ENCODE results near the gene ZNF750. TPM values are rescaled to one million over a fixed set of nuclear protein-coding genes. Genes with fewer than 3 reads are reported as not detected.

ZNF750 gene
- total RNA-seq, 2 experiments from 2014 or later: not detected

DNA sequence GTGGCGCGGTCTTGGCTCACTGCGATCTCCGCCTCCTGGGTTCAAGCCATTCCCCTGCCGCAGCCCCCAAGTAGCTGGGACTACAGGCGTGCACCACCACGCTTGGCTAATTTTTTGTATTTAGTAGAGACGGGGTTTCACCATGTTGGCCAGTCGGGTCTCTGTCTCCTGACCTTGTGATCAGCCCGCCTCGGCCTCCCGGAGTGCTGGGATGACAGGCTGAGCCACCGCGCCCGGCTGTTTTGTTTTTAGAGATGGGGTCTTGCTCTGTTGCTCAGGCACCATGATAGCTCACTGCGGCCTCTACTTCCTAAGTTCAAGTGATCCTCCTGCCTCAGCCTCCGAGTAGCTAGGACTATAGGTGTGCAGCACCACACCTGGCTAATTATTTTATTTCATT lies 27.2 kb downstream of the ZNF750 start:
- H3K4me3 ChIP-seq (ENCODE audit: low read length): no peak overlapping the region
- intact Hi-C loops (cut with DNase I, micrococcal nuclease): no loop called here
- ChIA-PET POLR2A (no interaction called here), CTCF (no interaction called here)
- TF ChIP-seq, protein P1, sequence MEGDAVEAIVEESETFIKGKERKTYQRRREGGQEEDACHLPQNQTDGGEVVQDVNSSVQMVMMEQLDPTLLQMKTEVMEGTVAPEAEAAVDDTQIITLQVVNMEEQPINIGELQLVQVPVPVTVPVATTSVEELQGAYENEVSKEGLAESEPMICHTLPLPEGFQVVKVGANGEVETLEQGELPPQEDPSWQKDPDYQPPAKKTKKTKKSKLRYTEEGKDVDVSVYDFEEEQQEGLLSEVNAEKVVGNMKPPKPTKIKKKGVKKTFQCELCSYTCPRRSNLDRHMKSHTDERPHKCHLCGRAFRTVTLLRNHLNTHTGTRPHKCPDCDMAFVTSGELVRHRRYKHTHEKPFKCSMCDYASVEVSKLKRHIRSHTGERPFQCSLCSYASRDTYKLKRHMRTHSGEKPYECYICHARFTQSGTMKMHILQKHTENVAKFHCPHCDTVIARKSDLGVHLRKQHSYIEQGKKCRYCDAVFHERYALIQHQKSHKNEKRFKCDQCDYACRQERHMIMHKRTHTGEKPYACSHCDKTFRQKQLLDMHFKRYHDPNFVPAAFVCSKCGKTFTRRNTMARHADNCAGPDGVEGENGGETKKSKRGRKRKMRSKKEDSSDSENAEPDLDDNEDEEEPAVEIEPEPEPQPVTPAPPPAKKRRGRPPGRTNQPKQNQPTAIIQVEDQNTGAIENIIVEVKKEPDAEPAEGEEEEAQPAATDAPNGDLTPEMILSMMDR (IDR thresholded peaks at IDR 0.05): no peak
- H3K27me3 ChIP-seq (ENCODE audit: control insufficient read depth in 1 of 2, insufficient read depth in 2 of 2, low read length in 2 of 2): no peaks in the 10 kb centered on the region
- H3K27me3 Mint-ChIP-seq: no peaks in the 10 kb centered on the region
- no peaks in the 10 kb centered on the region for H3K4me1 Mint-ChIP-seq (ENCODE audit: low read depth)
- H3K4me1 ChIP-seq (ENCODE audit: insufficient read depth, low read length): no peaks in the 10 kb centered on the region
- H3K9me3 Mint-ChIP-seq: no peaks in the 10 kb centered on the region
- no peak overlapping the region for H3K4me3 Mint-ChIP-seq
- peaks cover 40% of the 10 kb centered on the region for H3K36me3 ChIP-seq (ENCODE audit: insufficient read depth, low read length)
- H3K9me3 ChIP-seq (ENCODE audit: control insufficient read depth in 1 of 2, insufficient read depth in 1 of 2, low read length in 2 of 2): no peaks in the 10 kb centered on the region
- peaks cover 63% of the 10 kb centered on the region for H3K36me3 Mint-ChIP-seq (ENCODE audit: low read depth)
- no peak overlapping the region for H3K27ac ChIP-seq (ENCODE audit: low read depth in 1 of 2, low read length in 2 of 2)
- H3K27ac Mint-ChIP-seq: no peak overlapping the region
- ATAC-seq (ENCODE audit: poor library complexity) (no peak), DNase-seq (no peak)

DNA sequence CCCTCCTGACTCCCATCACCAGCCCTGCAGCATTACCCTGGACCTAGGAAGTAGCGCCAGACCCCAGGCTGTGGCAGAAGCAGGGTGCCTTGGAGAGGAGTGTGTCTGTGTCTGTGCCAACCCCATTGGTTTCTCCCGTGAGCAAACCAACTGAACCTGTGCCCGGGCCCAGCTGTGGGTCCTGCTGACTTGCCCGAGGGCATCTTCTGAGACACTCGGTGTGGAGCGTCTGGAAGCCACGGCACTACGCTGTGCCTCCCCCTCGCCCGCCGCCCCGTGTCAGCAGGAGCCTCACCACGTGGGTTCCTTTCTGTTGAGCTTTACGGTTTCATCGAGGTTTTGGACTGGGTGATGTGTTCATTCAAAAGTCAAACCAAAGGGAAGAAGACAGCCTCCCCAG lies 27.8 kb downstream of the ZNF750 start:
- TF ChIP-seq, protein P1 (IDR thresholded peaks at IDR 0.05): no peak
- no peaks in the 10 kb centered on the region for H3K4me1 ChIP-seq (ENCODE audit: insufficient read depth, low read length)
- Mint-ChIP-seq H3K4me1 (ENCODE audit: low read depth) (no peaks in the 10 kb centered on the region), H3K36me3 (ENCODE audit: low read depth) (peaks cover 63% of the 10 kb centered on the region), H3K27ac (no peak overlapping the region), H3K27me3 (no peaks in the 10 kb centered on the region), H3K9me3 (no peaks in the 10 kb centered on the region), H3K4me3 (no peak overlapping the region)
- no peak overlapping the region for H3K4me3 ChIP-seq (ENCODE audit: low read length)
- no peaks in the 10 kb centered on the region for H3K27me3 ChIP-seq (ENCODE audit: control insufficient read depth in 1 of 2, insufficient read depth in 2 of 2, low read length in 2 of 2)
- ChIA-PET CTCF (no interaction called here), POLR2A (no interaction called here)
- H3K27ac ChIP-seq (ENCODE audit: low read depth in 1 of 2, low read length in 2 of 2): no peak overlapping the region
- ATAC-seq (ENCODE audit: poor library complexity): no peak
- no peaks in the 10 kb centered on the region for H3K9me3 ChIP-seq (ENCODE audit: control insufficient read depth in 1 of 2, insufficient read depth in 1 of 2, low read length in 2 of 2)
- intact Hi-C loops (cut with DNase I, micrococcal nuclease): no loop called here
- H3K36me3 ChIP-seq (ENCODE audit: insufficient read depth, low read length): peaks cover 35% of the 10 kb centered on the region
- DNase-seq: no peak

DNA sequence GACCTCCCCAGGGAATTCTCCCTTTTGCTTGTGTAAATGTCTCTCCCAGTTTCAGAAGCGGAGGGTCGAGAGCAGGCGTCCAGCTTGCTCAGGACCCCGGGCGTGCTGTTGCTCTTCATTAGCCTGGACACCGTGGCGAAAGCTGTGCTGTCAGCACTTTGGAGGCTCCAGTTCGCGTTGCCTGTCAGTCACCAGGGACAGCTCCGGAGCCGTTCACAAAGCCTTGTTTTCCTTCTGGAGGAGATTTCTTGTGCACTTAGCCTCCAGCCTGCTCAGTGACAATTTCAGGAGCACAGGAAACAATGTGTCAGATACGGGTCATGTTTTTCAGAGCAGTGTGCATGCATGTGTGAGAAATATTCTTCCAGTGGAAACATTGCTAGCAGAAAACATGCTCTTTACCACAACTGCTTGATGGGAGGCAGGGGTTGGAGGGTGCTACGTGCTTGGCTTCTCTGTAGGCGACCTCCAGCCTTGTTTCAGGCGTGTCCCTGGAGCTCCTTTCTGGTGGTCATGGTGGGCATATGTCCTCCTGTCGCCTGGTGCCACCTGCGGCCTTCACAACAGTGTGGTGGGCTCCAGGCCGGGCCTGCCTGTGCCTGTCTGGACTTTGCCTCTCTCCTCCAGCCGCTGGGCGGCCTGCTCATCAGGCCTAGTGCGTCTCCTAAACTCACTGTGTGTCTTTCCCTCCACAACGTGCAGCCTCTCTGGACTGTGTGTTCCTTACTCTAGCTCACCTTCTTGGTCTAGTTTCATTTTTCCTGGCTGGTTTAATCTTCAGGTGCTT lies 29.0 kb downstream of the ZNF750 start:
- Mint-ChIP-seq H3K36me3 (ENCODE audit: low read depth) (peaks cover 61% of the 10 kb centered on the region), H3K9me3 (no peaks in the 10 kb centered on the region), H3K4me1 (ENCODE audit: low read depth) (no peaks in the 10 kb centered on the region), H3K27me3 (no peaks in the 10 kb centered on the region), H3K4me3 (no peak overlapping the region), H3K27ac (no peak overlapping the region)
- ATAC-seq (ENCODE audit: poor library complexity): no peak
- no peaks in the 10 kb centered on the region for H3K9me3 ChIP-seq (ENCODE audit: control insufficient read depth in 1 of 2, insufficient read depth in 1 of 2, low read length in 2 of 2)
- POLR2A ChIA-PET: no interaction called here
- intact Hi-C loops (cut with DNase I, micrococcal nuclease): no loop called here
- H3K27me3 ChIP-seq (ENCODE audit: control insufficient read depth in 1 of 2, insufficient read depth in 2 of 2, low read length in 2 of 2): no peaks in the 10 kb centered on the region
- TF ChIP-seq, protein P1 (IDR thresholded peaks at IDR 0.05): no peak
- H3K36me3 ChIP-seq (ENCODE audit: insufficient read depth, low read length): peaks cover 35% of the 10 kb centered on the region
- H3K4me1 ChIP-seq (ENCODE audit: insufficient read depth, low read length): no peaks in the 10 kb centered on the region
- H3K4me3 ChIP-seq (ENCODE audit: low read length): no peak overlapping the region
- H3K27ac ChIP-seq (ENCODE audit: low read depth in 1 of 2, low read length in 2 of 2): no peak overlapping the region
- DNase-seq: no peak
- CTCF ChIA-PET: no interaction called here

Data from CD4-positive, alpha-beta T cell (primary cell).